ENCODE data around the gene NDUFAF7.
"Not testable (repeated sequence)": the region's sequence is repeated elsewhere in the genome, so short reads cannot be mapped to it uniquely, and the experiment has no call there.

NDUFAF7 gene

GRCh38 chr2:37284381-37284780, 52.9 kb downstream of the NDUFAF7 start:
- no peak for DNase-seq

GRCh38 chr2:37287966-37288365, 56.5 kb downstream of the NDUFAF7 start:
- peak; percentile 22 for DNase-seq

GRCh38 chr2:37291680-37292079, 60.2 kb downstream of the NDUFAF7 start:
- DNase-seq, result no peak

- DNase-seq, result not testable (repeated sequence)
Measured at GRCh38 chr2:37294858-37295257, 63.4 kb downstream of the NDUFAF7 start.

- no peak for DNase-seq
Measured at GRCh38 chr2:37295469-37296073, 64.1 kb downstream of the NDUFAF7 start.

GRCh38 chr2:37297632-37298031, 66.2 kb downstream of the NDUFAF7 start:
- DNase-seq, result no peak

Measured in CD4-positive, alpha-beta T cell treated with Interleukin-21 for 1 hour (primary cell).